CD4-positive, alpha-beta T cell treated with Interleukin-4 for 1 hour (primary cell): ENCODE measurements around the gene SEC11A.

Experiments used
- DNase-seq, 2 donors: peaks; one replicate each; pipeline ENCODE4 v3.0.0-alpha.2; 2020 to 2022

Gene SEC11A

DNA sequence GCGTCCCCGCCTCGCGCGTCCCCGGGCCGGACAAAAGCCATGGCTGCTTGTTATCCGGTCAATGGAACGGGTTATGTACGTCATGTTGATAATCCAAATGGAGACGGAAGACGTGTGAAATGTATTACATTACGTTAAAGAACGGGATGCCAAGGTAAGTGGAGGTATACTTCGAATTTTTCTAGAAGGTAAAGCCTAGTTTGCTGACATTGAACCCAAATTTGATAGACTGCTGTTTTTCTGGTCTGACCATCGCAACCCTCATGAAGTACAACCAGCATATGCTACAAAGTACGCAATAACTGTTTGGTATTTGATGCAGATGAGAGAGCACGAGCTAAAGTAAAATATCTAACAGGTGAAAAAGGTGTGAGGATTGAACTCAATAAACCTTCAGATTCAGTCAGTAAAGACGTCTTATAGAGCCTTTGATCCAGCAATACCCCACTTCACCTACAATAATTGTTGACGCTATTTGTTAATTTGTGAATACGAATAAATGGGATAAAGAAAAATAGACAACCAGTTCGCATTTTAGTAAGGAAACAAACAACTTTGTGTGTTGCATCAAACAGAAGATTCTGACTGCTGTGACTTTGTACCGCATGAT is 81.6 kb downstream of the SEC11A start:
- DNase-seq = peak in 1 of 2 donors; percentile 22

- DNase-seq = peak; percentile 58 to 65
Observed at GRCh38 chr15:84633311-84634227, 82.4 kb downstream of the SEC11A start.

- DNase-seq = no peak
Observed at GRCh38 chr15:84631706-84632272, 84.2 kb downstream of the SEC11A start.

DNA sequence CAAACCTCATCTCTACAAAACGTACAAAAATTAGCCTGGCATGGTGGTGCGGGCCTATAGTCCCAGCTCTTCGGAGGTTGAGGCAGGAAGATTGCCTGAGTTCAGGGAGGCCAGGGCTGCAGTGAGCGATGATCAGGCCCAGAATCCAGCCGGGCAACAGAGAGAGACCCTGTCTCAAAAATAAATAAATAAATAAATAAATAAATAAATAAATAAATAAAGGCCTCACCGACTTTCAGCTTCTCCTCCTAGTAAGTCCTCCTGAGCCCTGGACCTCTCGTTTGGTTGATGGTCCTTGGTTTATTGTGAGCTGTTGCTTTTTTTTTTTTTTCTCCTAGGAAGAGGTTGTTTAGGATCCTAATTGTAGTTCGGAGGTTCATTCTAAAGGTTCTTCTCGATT is 86.9 kb downstream of the SEC11A start:
- DNase-seq = no peak

DNA sequence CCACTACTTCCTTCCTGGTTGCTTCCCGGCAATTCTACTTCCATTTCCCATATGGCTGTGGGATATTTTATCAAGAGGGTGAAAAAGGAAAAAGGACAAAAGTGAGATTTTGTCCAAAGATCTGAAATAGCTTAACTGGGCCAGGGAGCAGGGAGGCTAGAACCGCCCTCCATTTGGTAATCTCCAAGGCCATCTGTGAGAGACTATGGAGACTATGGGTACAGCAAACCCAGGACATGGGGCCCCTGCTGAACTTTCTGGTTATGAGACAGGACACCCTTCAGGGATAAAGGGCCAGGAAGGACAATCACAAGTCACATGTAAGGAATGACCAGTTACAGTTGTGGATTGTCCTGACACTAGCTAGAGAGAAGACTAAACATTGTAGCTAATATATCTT is 90.8 kb downstream of the SEC11A start:
- DNase-seq = no peak

DNA sequence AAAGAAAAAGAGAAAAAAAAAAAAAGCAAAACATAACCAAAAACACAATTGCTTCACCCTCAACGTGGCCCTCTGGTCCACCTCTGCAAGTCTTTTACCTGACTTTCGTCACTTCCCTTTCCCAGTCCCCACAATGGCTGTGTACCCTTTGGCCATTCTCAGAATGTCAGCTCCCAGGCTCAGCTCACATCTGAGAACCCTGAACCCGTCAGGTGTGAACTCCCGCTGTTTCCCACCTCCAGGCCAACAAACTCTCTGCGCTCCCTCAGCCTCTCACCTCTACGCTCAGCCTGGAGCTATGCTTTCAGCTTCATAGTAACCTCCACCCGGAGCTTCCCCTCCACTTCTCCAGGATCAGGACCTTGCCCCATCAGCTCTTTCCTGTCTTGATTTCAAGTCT is 91.6 kb downstream of the SEC11A start:
- no peak for DNase-seq

DNA sequence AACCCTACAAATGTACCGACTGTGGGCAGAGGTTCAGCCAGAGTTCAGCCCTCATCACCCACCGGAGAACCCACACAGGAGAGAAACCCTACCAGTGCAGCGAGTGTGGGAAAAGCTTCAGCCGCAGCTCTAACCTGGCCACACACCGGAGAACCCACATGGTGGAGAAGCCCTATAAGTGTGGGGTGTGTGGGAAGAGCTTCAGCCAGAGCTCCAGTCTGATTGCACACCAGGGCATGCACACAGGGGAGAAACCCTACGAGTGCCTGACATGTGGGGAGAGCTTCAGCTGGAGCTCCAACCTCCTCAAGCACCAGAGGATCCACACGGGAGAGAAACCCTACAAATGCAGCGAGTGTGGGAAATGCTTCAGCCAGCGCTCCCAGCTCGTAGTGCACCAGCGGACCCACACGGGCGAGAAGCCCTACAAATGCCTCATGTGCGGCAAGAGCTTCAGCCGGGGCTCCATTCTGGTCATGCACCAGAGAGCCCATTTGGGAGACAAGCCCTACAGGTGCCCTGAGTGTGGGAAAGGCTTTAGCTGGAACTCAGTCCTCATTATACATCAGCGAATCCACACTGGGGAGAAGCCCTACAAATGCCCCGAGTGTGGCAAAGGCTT is 94.5 kb downstream of the SEC11A start:
- DNase-seq = no peak

DNA sequence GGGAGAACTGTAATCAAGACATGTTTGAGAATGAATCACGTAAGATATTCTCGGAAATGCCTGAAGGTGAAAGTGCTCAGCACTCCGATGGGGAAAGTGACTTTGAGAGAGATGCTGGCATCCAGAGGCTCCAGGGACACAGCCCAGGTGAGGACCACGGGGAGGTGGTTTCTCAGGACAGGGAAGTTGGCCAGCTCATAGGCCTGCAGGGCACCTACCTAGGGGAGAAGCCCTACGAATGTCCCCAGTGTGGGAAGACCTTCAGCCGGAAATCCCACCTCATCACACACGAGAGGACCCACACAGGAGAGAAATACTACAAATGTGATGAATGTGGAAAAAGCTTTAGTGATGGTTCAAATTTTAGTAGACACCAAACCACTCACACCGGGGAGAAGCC is 95.3 kb downstream of the SEC11A start:
- no peak for DNase-seq
